H1 (cell line): Measurements from ENCODE around the gene DCXR. TPM values are rescaled to one million over a fixed set of nuclear protein-coding genes. Genes with fewer than 3 reads are reported as not detected.

Experiments used
- CTCF ChIA-PET: fragments of 300-600 bp; sonication (Branson Sonifier 250); formaldehyde crosslinking; loops from one replicate; lab custom pipeline; 2021; ENCODE audit not compliant: partially characterized antibody; lab: Charles Lee
- POLR2A ChIA-PET: fragments of 300-600 bp; sonication (Branson Sonifier 250); formaldehyde crosslinking; loops from one replicate; lab custom pipeline; 2021; ENCODE audit warnings: inconsistent platforms; ENCODE audit not compliant: partially characterized antibody; lab: Charles Lee
- DNase-seq, 2 experiments: peaks; one replicate each; pipeline versions ENCODE4 v3.0.0 to v3.0.0-alpha.2; 2010 to 2022; ENCODE audit warnings: low spot score in 2 of 2, low read depth in 1 of 2, mixed read lengths in 1 of 2
- FAIRE-seq: peaks from 2 replicates; lab custom pipeline; 2011; peaks lifted over from hg19 to GRCh38; lab: Jason Lieb, UNC
- H2AFZ ChIP-seq: 2 replicates; pipeline ENCODE4 v1.8.1; 2012; ENCODE audit warnings: low read length, inconsistent platforms
- H2AK5ac ChIP-seq: 2 replicates; pipeline ENCODE4 v1.6.1; 2013; ENCODE audit warnings: low read depth, low read length
- H2BK120ac ChIP-seq: replicated peaks from 2 replicates; pipeline ENCODE3; 2013; ENCODE audit warnings: low read depth, low read length, inconsistent platforms
- H2BK12ac ChIP-seq: 2 replicates; pipeline ENCODE4 v1.6.1; 2013; ENCODE audit warnings: low read depth, low read length
- H2BK15ac ChIP-seq: 2 replicates; pipeline ENCODE4 v1.6.1; 2013; ENCODE audit warnings: low read length
- H2BK20ac ChIP-seq: 2 replicates; pipeline ENCODE4 v1.6.1; 2013; ENCODE audit warnings: low read length
- H2BK5ac ChIP-seq: 2 replicates; pipeline ENCODE4 v1.6.1; 2013; ENCODE audit warnings: low read depth, low read length
- H3K14ac ChIP-seq: 2 replicates; pipeline ENCODE4 v1.6.1; 2013; ENCODE audit warnings: inconsistent platforms; ENCODE audit not compliant: insufficient read length
- H3K18ac ChIP-seq: 2 replicates; pipeline ENCODE4 v1.6.1; 2013; ENCODE audit warnings: low read length; ENCODE audit errors: extremely low read depth
- H3K23ac ChIP-seq: 2 replicates; pipeline ENCODE4 v1.6.1; 2013; ENCODE audit warnings: inconsistent platforms; ENCODE audit not compliant: insufficient read length
- H3K23me2 ChIP-seq: 2 replicates; pipeline ENCODE4 v1.6.1; 2013; ENCODE audit warnings: low read depth, low read length
- H3K27ac ChIP-seq: 2 replicates; pipeline ENCODE4 v1.6.1; 2011; ENCODE audit warnings: low read depth, low read length, inconsistent platforms
- H3K27me3 ChIP-seq, 4 experiments: replicated peaks in 1 of 4; 1 replicate in 1 of 4; 2 replicates in 3 of 4; pipeline versions ENCODE4 v1.6.1 to v1.8.1; 2011 to 2013; ENCODE audit warnings: low read length in 3 of 4, mild to moderate bottlenecking in 3 of 4, inconsistent platforms in 2 of 4, mixed read lengths in 2 of 4, moderate library complexity in 1 of 4; ENCODE audit not compliant: control insufficient read depth in 3 of 4, insufficient read depth in 3 of 4; ENCODE audit errors: extremely low read depth in 1 of 4
- H3K36me3 ChIP-seq, 4 experiments: 2 replicates each; pipeline versions ENCODE4 v1.6.1 to v1.8.1; 2011 to 2013; ENCODE audit warnings: mild to moderate bottlenecking in 4 of 4, low read length in 3 of 4, moderate library complexity in 2 of 4, control low read depth in 1 of 4, inconsistent platforms in 1 of 4; ENCODE audit not compliant: insufficient read depth in 4 of 4, control insufficient read depth in 2 of 4
- H3K4ac ChIP-seq: replicated peaks from 2 replicates; pipeline ENCODE3; 2013; ENCODE audit warnings: low read length, low read depth, mixed read lengths, inconsistent platforms; ENCODE audit not compliant: insufficient read length
- H3K4me1 ChIP-seq, 4 experiments: replicated peaks in 1 of 4; 1 replicate in 1 of 4; 2 replicates in 3 of 4; pipeline versions ENCODE4 v1.6.1 to v1.8.1; 2011 to 2013; ENCODE audit warnings: low read length in 3 of 4, inconsistent platforms in 2 of 4, mixed read lengths in 1 of 4; ENCODE audit not compliant: insufficient read depth in 4 of 4, control insufficient read depth in 3 of 4
- H3K4me2 ChIP-seq, 2 experiments: 2 replicates each; pipeline versions ENCODE4 v1.6.1 to v1.8.1; 2011 to 2013; ENCODE audit warnings: low read depth in 2 of 2, low read length in 2 of 2, control low read depth in 1 of 2, inconsistent platforms in 1 of 2, mild to moderate bottlenecking in 1 of 2; ENCODE audit not compliant: insufficient read depth in 1 of 2
- H3K4me3 ChIP-seq, 4 experiments: fragments of 200-600, 300-600 bp in 1 of 4; sonication (generic), shearing (Covaris generic), sonication (Bioruptor Twin) in 1 of 4; 2 replicates each; pipeline versions ENCODE4 v1.5.1 to v1.8.1; 2011 to 2016; ENCODE audit warnings: low read length in 4 of 4, low read depth in 3 of 4, control low read depth in 2 of 4, inconsistent platforms in 2 of 4, mild to moderate bottlenecking in 2 of 4, mixed read lengths in 1 of 4, moderate library complexity in 1 of 4; ENCODE audit not compliant: insufficient read depth in 2 of 4; ENCODE audit errors: extremely low read depth in 1 of 4
- H3K56ac ChIP-seq: replicated peaks from 2 replicates; pipeline ENCODE3; 2013; ENCODE audit warnings: low read depth, mild to moderate bottlenecking, mixed read lengths, low read length, inconsistent platforms; ENCODE audit not compliant: insufficient read length
- H3K79me1 ChIP-seq: 2 replicates; pipeline ENCODE4 v1.6.1; 2013; ENCODE audit warnings: low read depth, low read length, control low read depth
- H3K79me2 ChIP-seq, 2 experiments: 2 replicates each; pipeline versions ENCODE4 v1.6.1 to v1.8.1; 2012 to 2013; ENCODE audit warnings: low read length in 2 of 2, mild to moderate bottlenecking in 2 of 2, inconsistent platforms in 1 of 2; ENCODE audit not compliant: insufficient read depth in 2 of 2, control insufficient read depth in 1 of 2
- H3K9ac ChIP-seq, 4 experiments: replicated peaks in 1 of 4; 1 replicate in 1 of 4; 2 replicates in 3 of 4; pipeline versions ENCODE4 v1.6.1 to v1.8.1; 2011 to 2013; ENCODE audit warnings: low read depth in 3 of 4, low read length in 3 of 4, control low read depth in 2 of 4, mild to moderate bottlenecking in 2 of 4, moderate library complexity in 2 of 4, inconsistent platforms in 1 of 4; ENCODE audit errors: extremely low read depth in 1 of 4
- H3K9me3 ChIP-seq, 2 experiments: 2 replicates each; pipeline versions ENCODE4 v1.6.1 to v1.8.1; 2012 to 2013; ENCODE audit warnings: mild to moderate bottlenecking in 2 of 2, moderate library complexity in 2 of 2, control low read depth in 1 of 2, inconsistent platforms in 1 of 2, low read depth in 1 of 2, low read length in 1 of 2, mixed read lengths in 1 of 2; ENCODE audit not compliant: insufficient read depth in 2 of 2
- H4K20me1 ChIP-seq, 2 experiments: replicated peaks in 1 of 2; 2 replicates each; pipeline versions ENCODE3 to v1.8.1; 2011 to 2013; ENCODE audit warnings: inconsistent platforms in 2 of 2, low read length in 2 of 2, mild to moderate bottlenecking in 1 of 2; ENCODE audit not compliant: insufficient read depth in 2 of 2, control insufficient read depth in 1 of 2
- H4K5ac ChIP-seq: 2 replicates; pipeline ENCODE4 v1.6.1; 2013; ENCODE audit warnings: low read length, low read depth, mixed read lengths, inconsistent platforms; ENCODE audit not compliant: insufficient read length
- H4K8ac ChIP-seq: 2 replicates; pipeline ENCODE4 v1.8.0; 2013; ENCODE audit warnings: mild to moderate bottlenecking, moderate library complexity, low read length, inconsistent platforms; ENCODE audit not compliant: insufficient read depth; ENCODE audit errors: extremely low read depth
- H4K91ac ChIP-seq: replicated peaks from 2 replicates; pipeline ENCODE3; 2013; ENCODE audit warnings: low read length, mixed read lengths, inconsistent platforms; ENCODE audit not compliant: insufficient read length
- ATF2 ChIP-seq: IDR thresholded peaks from 2 replicates; pipeline ENCODE4 v1.6.1; 2012; ENCODE audit warnings: low read length, inconsistent platforms
- BCL11A ChIP-seq, 2 experiments: IDR thresholded peaks; one replicate each; pipeline ENCODE4 v1.6.1; 2011; ENCODE audit warnings: low read depth in 2 of 2, low read length in 2 of 2, mild to moderate bottlenecking in 2 of 2
- CBX8 ChIP-seq: fragments of 300-800, 300-1000 bp; sonication (generic); IDR thresholded peaks from 2 replicates; pipeline ENCODE4 v1.7.1; 2016; ENCODE audit warnings: low read depth, low read length, borderline replicate concordance
- CREB1 ChIP-seq: IDR thresholded peaks from 2 replicates; pipeline ENCODE4 v1.6.1; 2012; ENCODE audit warnings: inconsistent platforms
- KDM4A ChIP-seq: IDR thresholded peaks from one replicate; pipeline ENCODE4 v1.7.1; 2012; ENCODE audit warnings: low read depth, mild to moderate bottlenecking, moderate library complexity, low read length, inconsistent platforms; ENCODE audit not compliant: severe bottlenecking
- NRF1 ChIP-seq: IDR thresholded peaks from 2 replicates; pipeline ENCODE4 v1.6.1; 2011; ENCODE audit warnings: mild to moderate bottlenecking, low read depth, low read length, improper control_type of control experiment
- RFX5 ChIP-seq: IDR thresholded peaks from 2 replicates; pipeline ENCODE4 v1.6.1; 2011; ENCODE audit warnings: low read depth, low read length, improper control_type of control experiment, borderline replicate concordance
- RXRA ChIP-seq: IDR thresholded peaks from 2 replicates; pipeline ENCODE4 v1.6.1; 2011; ENCODE audit warnings: low read depth, mild to moderate bottlenecking, low read length, moderate library complexity; ENCODE audit not compliant: insufficient read depth
- SIRT6 ChIP-seq: IDR thresholded peaks from one replicate; pipeline ENCODE4 v1.7.1; 2012; ENCODE audit warnings: low read length, inconsistent platforms
- SP2 ChIP-seq: IDR thresholded peaks from 2 replicates; pipeline ENCODE4 v1.6.1; 2012; ENCODE audit warnings: mild to moderate bottlenecking, low read length, inconsistent platforms
- TAF1 ChIP-seq: IDR thresholded peaks from 2 replicates; pipeline ENCODE4 v1.6.1; 2011; ENCODE audit warnings: mild to moderate bottlenecking, low read depth, low read length
- TAF7 ChIP-seq: optimal IDR thresholded peaks from 2 replicates; pipeline ENCODE3; 2011; ENCODE audit warnings: low read depth, mild to moderate bottlenecking, inconsistent platforms, low read length, moderate library complexity, borderline replicate concordance
- USF2 ChIP-seq: IDR thresholded peaks from 2 replicates; pipeline ENCODE4 v1.6.1; 2011; ENCODE audit warnings: low read length, improper control_type of control experiment
- WGBS, 2 experiments: shearing (Covaris generic) in 1 of 2; methylation state at CpG; one replicate each; pipeline versions ENCODE4 v1.1.6 to v1.1.7; 2013 to 2015; ENCODE audit warnings: low lambda C conversion rate in 2 of 2, mixed read lengths in 2 of 2, inconsistent platforms in 1 of 2, low coverage in 1 of 2, missing lambda C conversion rate in 1 of 2; ENCODE audit not compliant: insufficient replicate concordance in 2 of 2, insufficient coverage in 1 of 2, insufficient read length in 1 of 2; ENCODE audit errors: extremely low coverage in 1 of 2, missing lambda C conversion rate in 1 of 2; 5-methylcytosine and 5-hydroxymethylcytosine counted together
- polyA plus RNA-seq, 7 experiments: library from polyadenylated mRNA; depleted of rRNA in 3 of 7; stranded (reverse) in 5 of 7; unstranded in 2 of 7; fragments of >200 nt in 5 of 7; fragments of 200-250 nt in 2 of 7; gene quantifications; 1 replicate in 5 of 7; 2 replicates in 1 of 7; 4 replicates in 1 of 7; pipeline versions ENCODE4 v1.2.1 to v1.2.3, GENCODE V29; 2011 to 2013; ENCODE audit warnings: missing spikeins in 2 of 7, mixed read lengths in 2 of 7
- total RNA-seq: library from RNA; stranded (reverse); fragmentation: NEBNext Ultra II Directional; extraction: Animal tissue kit (Norgen Biotek cat#: 25700); gene quantifications from 2 replicates; pipeline ENCODE4 v1.2.1, GENCODE V29; 2021

DCXR gene
- total and polyA plus RNA-seq, 2 of the 8 experiments (the other 6 are each of a cell fraction or from before 2014, with no cell fraction given), result 96.3 to 212 TPM

GRCh38 chr17:82007228-82007494 lies 30.3 kb downstream of the DCXR start:
- Histone ChIP-seq H4K91ac (no peak overlapping the region), H3K23me2 (0 out of 2 replicates have a peak, but pooled peaks cover 1% of the 10 kb centered on the region), H2BK12ac (no peak overlapping the region), H2BK20ac (no peak overlapping the region), H3K36me3 (no peaks in the 10 kb centered on the region; a peak in 2 of 8 replicates), H3K9ac (no peak overlapping the region), H3K9me3 (no peaks in the 10 kb centered on the region), H3K14ac (no peak overlapping the region), H3K18ac (no peak overlapping the region), H3K4me3 (no peak overlapping the region), H3K4ac (no peak overlapping the region), H2BK120ac (no peak overlapping the region), H2AK5ac (no peak overlapping the region), H3K56ac (no peak overlapping the region), H3K27me3 (no peaks in the 10 kb centered on the region), H2BK5ac (no peak overlapping the region), H2BK15ac (no peak overlapping the region), H4K5ac (no peak overlapping the region), H2AFZ (no peak overlapping the region), H3K79me1 (peaks cover 3% of the 10 kb centered on the region), H3K4me1 (peaks cover 0 to 1% (median 0%) of the 10 kb centered on the region in 4 experiments; a peak in 1 of 7 replicates), H3K27ac (no peak overlapping the region), H3K23ac (no peak overlapping the region), H4K20me1 (peaks cover 3 to 4% of the 10 kb centered on the region in 2 experiments), H3K4me2 (no peak overlapping the region), H3K79me2 (no peaks in the 10 kb centered on the region), H4K8ac (no peak overlapping the region)
- DNase-seq (no peak), FAIRE-seq (no peak)
- WGBS, 2 experiments, result 82% methylated on average over 6 of the region's 6 CpGs; no CpG with 5 or more reads in 1 of the 2 experiments
- ChIA-PET POLR2A (interaction anchor here (1.2 kb wide), 1 partner anchor 48 kb away, joined by 3 read pairs; no protein-coding TSS in a partner anchor), CTCF (interaction anchor here (0.7 kb wide), 1 partner anchor 47 kb away, joined by 3 read pairs; no protein-coding TSS in a partner anchor)
- TF ChIP-seq NRF1, result no peak
- no peak for TF ChIP-seq USF2
- no peak for TF ChIP-seq ATF2
- no peak for TF ChIP-seq CBX8
- no peak for TF ChIP-seq TAF7
- TF ChIP-seq SIRT6, result no peak
- TF ChIP-seq RFX5, result no peak
- TF ChIP-seq RXRA, result no peak
- TF ChIP-seq KDM4A, result no peak
- no peak for TF ChIP-seq CREB1
- no peak for TF ChIP-seq BCL11A (IDR thresholded peaks at IDR 0.05; ENCODE audit: low read depth in 2 of 2, low read length in 2 of 2)
- TF ChIP-seq SP2, result no peak
- no peak for TF ChIP-seq TAF1
